Stimulated activated CD8-positive, alpha-beta memory T cell treated with anti-CD3 and anti-CD28 coated beads, Interleukin-15, amount 100 ng/mL, for 4 hours (primary cell): ENCODE data around the gene SEMA3A.

Experiments
- DNase-seq, 2 donors: peaks; one replicate each; pipeline ENCODE4 v3.0.0-alpha.2; 2020; ENCODE audit warnings: low read depth in 2 of 2

The SEMA3A gene

GRCh38 chr7:84013616-84014240 is 180.9 kb downstream of the SEMA3A start:
- no peak for DNase-seq

GRCh38 chr7:84009782-84010181 is 184.8 kb downstream of the SEMA3A start:
- no peak for DNase-seq

- DNase-seq: no peak
These were observed 185.5 kb downstream of the SEMA3A start for GRCh38 chr7:84009051-84009450.

GRCh38 chr7:84003191-84003590 is 191.4 kb downstream of the SEMA3A start:
- DNase-seq: no peak

- no peak for DNase-seq
These were observed 192.2 kb downstream of the SEMA3A start for GRCh38 chr7:84002348-84002747.

- no peak for DNase-seq
These were observed 197.7 kb downstream of the SEMA3A start for GRCh38 chr7:83996879-83997278.

- DNase-seq: no peak
These were observed 206.8 kb downstream of the SEMA3A start for GRCh38 chr7:83987764-83988163.

- DNase-seq: no peak
These were observed 208.8 kb downstream of the SEMA3A start for GRCh38 chr7:83985821-83986220.

- no peak for DNase-seq
These were observed 210.0 kb downstream of the SEMA3A start for GRCh38 chr7:83984591-83984990.

- no peak for DNase-seq
These were observed 210.5 kb downstream of the SEMA3A start for GRCh38 chr7:83984076-83984475.

- no peak for DNase-seq
These were observed 211.0 kb downstream of the SEMA3A start for GRCh38 chr7:83983606-83984005.

- no peak for DNase-seq
These were observed 218.3 kb downstream of the SEMA3A start for GRCh38 chr7:83976302-83976701.

- DNase-seq: no peak
These were observed 224.5 kb downstream of the SEMA3A start for GRCh38 chr7:83970081-83970480.

GRCh38 chr7:83964318-83964717 is 230.3 kb downstream of the SEMA3A start:
- no peak for DNase-seq

GRCh38 chr7:83957333-83957732 is 237.3 kb downstream of the SEMA3A start:
- DNase-seq: no peak

- no peak for DNase-seq
These were observed 238.5 kb downstream of the SEMA3A start for GRCh38 chr7:83956104-83956503.

- no peak for DNase-seq
These were observed 242.4 kb downstream of the SEMA3A start for GRCh38 chr7:83952236-83952635.

- DNase-seq: no peak
These were observed 247.3 kb downstream of the SEMA3A start for GRCh38 chr7:83947260-83947659.

- no peak for DNase-seq
These were observed 247.8 kb downstream of the SEMA3A start for GRCh38 chr7:83946801-83947200.

GRCh38 chr7:83941300-83941699 is 253.3 kb downstream of the SEMA3A start:
- DNase-seq: no peak

GRCh38 chr7:83937930-83938329 is 256.7 kb downstream of the SEMA3A start:
- no peak for DNase-seq

GRCh38 chr7:83936056-83936708 is 258.4 kb downstream of the SEMA3A start:
- DNase-seq: no peak

- DNase-seq: no peak
These were observed 260.4 kb downstream of the SEMA3A start for GRCh38 chr7:83934118-83934734.
